HG03432 (cell line): ENCODE measurements around the gene CLCN5.
"Not testable (repeated sequence)": the region's sequence is repeated elsewhere in the genome, so short reads cannot be mapped to it uniquely, and the experiment has no call there.

Experiments used
- ATAC-seq: cut with Tn5 transposase; IDR thresholded peaks from one replicate; pipeline ENCODE4 v1.9.1; 2021; ENCODE audit warnings: mild to moderate bottlenecking, moderate library complexity; ENCODE audit not compliant: unreplicated experiment

The CLCN5 gene

DNA sequence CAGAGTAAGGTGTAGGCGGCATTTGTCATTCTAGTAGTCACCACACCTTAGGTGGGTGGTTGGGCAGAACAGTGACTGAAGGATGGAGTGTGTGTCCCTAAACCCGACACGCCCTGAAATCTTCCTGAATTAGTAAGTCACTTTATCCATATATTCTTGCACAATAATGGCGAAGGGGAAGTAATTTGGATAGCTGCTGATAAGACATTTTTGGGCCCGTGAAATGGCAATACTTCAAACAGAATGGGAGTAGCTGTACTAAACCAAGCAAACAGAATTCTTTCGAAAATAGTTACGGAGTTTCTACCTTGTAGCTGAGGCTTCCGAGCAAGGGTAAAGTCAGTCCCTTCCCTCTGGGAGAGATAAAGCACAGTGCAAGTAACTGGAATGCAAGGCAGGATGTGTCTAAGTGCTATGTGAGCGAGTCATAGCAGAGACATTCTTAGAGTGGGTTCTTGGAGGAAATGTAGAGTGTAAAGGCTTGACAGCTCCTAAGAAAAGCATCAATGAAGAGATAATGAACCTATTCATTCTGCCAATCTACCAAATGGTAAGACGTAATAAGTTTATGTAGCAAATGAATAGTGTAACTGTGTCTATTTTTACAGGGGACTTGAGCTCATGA, 72.8 kb downstream of the CLCN5 start:
- ATAC-seq, result no peak

DNA sequence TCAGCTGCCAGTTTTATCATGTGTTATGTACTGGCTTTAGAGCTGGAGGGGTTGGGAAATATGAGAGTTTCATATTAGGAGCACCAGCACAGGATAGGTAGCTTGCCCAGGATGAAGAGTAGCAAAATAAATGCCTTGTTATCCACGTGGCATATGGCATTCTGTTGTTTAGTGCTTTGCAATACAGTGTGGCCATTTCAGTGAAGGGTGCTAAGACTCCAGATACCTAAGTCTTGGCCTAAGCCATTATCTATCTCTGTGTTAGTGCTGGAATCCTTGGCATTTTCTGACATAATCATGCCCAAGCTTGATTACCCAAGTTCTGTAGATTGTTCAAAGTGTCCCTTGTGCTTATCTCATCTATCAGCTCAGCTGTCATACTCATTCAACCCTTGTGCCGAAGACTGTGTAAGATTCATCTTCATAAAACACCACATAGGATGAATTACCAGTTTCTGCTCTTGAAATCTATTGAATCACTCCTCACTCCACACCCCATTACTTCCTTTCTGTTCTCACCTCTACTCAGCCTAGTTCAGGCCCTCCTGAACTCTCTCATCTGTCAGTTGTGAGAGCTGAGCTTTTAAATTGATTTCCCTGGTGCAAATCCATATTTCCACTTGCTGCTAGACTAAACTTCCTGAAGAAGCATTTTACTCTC, 73.5 kb downstream of the CLCN5 start:
- no peak for ATAC-seq

DNA sequence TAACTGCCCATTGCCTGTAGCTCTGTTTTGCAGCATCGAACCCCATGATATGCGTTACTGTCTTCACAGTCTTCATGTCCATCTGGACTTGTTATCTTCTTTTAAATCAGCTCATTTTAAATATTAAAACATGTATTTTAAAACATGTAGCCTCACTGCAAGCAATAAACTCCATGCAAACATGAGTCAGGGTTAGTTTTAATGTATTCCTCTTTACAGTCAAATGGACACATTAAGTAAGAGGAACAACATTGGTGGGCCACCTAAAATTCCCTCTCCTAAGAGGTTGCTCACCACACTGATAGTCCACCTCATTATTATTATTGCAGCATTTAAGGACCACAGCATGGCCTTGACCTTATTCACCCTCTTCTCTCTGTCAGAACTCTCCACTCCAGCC, 74.1 kb downstream of the CLCN5 start:
- ATAC-seq, result no peak

DNA sequence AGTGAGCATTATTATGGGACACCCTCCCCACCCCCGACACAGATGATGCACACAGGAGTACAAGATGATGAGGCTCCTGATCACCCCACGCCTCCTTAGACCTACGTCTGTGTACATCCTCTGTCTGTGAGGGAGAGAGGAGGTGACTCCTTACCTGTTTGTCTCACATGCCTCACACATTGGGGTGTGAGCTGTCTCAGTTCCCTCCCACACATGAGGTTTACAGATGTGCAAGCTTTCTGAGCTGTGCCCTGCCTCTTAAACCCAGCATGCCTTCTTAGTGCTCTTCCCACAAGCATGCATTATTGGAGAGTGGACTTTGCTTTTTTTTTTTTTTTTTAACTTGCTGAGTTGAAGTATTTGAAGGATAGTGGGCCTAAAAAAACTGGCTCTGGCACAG, 76.7 kb downstream of the CLCN5 start:
- no peak for ATAC-seq

DNA sequence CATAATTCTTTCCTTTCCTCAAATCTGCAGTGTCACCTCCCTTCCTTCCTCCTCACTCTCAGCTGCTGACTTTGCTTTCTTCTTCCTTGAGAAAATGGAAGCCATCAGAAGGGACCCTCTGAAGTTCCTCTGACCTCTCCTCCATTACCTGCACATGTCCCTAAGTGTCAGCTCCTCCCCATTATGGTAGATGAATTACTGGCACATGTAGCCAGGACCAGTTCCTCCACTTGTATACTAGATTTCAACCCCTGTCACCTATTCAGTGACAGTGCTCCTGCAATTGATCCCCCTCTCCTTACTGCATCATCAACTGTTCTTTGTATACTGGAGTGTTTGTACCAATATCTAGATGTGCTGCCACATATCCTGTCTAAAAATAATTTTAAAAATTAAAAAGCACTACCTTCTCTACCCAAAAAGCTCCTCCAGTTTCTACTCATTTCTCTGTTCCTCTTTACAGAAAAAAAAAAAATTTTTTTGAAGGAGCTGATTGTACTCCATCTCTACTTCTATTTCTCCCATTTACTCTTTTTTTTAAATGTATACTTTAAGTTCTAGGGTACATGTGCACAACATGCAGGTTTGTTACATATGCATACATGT, 78.6 kb downstream of the CLCN5 start:
- peak; percentile 74 for ATAC-seq

DNA sequence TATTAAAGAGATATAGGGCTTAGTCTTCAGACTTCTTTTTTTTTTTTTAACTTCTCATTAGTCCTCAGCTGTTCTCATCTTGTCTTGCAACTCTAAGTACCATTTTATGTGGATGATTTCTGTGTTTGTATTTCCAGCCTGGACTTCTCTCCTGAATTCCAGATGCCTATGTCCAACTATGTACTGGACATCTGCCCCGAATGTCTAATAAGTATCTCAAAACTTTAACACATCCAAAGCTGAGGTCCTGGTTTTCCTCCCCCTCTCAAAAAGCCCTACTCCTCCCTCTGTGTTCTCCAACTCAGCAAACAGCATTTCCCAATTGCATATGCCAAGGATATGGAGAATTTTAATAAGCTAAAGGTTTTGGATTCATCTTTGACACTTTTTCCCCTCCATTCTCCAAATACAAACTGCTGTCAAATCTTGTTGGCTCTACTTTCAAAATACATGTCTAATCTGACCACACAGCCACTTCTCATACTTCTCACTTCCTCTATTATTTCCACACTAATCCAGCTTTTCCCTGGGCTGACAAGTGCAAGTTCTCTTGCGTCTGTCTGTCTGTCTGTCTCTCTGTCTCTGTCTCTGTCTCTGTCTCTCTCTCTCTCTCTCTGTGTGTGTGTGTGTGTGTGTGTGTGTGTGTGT, 79.8 kb downstream of the CLCN5 start:
- ATAC-seq, result peak; percentile 77

DNA sequence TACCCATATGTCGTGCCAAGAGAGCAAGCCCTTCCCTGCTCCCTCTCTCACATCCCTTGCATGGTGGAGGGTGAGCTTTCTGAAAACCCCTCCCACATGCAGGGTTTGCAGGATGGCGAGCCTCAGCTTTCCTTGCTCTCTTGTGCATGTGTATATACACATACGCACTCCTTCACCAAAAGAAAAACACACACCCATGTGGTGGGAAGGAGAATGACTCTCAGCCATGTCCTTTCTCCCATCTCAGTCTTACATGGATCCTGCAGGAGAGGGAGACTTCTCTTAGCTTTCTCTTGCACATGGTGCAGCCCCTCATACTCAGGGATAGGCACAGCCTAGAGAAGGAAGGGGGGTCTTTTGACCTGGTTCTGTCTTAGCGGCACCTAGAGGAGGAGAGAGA, 81.1 kb downstream of the CLCN5 start:
- no peak for ATAC-seq

DNA sequence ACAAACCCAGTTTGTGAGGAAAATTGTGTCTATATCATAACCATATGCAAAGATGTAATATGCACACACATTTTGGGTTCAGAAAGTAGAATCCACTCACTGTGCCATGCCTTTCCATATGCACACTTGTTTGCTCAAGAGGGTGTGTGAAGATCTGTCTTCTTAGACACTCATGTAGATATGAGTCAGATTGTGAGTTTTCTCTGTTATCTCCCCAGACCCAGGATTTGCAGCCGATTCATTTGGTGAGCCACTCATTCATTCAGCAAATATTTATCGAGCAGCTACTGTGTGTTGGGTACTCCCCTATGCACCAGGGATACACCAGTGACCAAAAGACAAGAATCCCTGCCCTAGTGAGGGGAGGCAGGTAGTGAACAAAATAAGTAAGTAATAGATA, 81.5 kb downstream of the CLCN5 start:
- ATAC-seq, result no peak

DNA sequence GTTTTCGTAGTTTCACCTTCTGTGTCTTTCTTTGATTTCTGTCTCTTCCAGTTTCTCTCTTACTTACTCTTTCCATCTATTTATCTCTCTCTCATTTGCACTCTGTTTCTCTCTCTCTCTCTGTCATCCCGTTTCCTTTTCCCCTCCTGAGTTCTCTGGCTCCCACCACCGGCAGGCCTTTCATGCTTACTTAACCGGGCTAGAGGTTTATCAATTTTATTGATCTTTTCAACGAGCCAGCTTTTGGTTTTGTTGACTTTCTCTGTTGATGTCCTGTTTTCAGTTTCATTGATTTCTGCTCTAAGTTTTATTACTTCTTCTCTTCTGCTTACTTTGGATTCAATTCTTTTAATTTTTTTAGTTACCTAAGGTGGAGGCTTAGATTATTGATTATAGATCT, 103.2 kb downstream of the CLCN5 start:
- not testable (repeated sequence) for ATAC-seq

DNA sequence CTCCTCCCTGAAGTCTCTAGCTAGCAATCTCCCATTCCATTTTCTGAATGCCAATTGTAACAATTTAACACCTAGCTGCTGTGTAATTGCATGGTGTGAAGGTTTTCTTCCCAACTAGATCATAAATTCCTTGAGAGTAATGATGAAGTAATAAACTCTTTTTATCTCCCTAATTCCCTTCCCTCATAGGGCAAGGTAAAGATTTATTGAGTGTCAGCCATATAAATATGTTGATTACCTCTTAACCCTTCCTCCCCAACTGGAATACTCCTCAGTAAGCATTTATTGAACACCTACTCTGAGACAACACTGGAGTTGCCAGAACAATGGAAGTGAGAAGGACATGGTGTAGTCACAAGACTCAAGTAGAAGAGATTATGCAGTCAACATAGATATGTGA, 112.7 kb downstream of the CLCN5 start:
- no peak for ATAC-seq

DNA sequence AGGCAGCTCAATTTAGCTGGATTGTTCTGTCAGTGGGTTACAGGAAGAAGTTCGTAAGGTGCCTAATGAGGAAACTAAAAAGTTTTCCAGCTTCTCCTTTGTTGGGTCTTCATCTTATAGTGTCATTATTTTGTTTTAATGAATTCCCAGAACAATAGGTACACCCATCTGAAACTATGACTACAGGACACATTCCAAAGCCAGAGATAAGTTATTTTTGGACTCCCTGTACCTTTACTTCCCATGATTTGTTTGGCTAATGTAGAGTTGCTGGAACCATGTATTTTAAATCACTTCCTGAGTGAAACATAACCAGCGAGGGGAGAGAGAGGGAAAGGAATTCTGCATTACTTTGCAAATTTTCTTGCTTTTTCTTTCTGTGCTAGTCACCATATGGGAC, 114.0 kb downstream of the CLCN5 start:
- ATAC-seq, result no peak

DNA sequence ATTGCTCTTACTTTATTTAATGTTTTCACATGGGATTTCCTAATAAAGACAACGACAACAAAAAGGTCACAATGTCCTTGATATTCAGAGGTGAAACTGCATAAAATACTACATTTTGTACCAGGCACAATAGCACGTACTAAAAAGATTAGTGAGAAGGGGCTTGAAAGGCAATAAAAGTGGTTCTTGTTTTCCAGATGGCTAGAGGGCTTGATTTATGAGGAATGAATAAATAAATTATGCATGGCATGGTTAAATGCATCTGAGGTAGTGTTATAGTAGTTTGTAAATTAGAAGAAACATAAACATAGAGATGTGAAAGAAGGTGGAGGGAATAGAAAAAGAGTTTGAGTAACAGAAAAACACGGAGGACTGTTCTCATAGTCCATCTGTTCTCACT, 123.4 kb downstream of the CLCN5 start:
- ATAC-seq, result no peak

DNA sequence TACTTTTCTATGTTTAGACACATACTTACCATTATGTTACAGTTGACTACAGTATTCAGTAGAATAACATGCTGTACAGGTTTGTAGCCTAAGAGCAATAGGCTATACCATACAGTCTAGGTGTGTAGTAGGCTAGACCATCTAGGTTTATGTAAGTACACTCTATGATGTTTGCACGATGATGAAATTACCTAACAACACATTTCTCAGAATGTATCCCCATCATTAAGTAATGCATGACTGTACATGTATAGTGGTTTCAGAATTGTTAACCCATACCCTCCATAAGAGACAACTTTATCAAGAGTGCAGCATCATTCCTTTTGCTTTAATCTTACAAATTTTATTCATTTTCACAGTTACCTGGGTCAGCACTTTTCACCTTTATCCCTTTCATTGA, 126.8 kb downstream of the CLCN5 start:
- no peak for ATAC-seq

DNA sequence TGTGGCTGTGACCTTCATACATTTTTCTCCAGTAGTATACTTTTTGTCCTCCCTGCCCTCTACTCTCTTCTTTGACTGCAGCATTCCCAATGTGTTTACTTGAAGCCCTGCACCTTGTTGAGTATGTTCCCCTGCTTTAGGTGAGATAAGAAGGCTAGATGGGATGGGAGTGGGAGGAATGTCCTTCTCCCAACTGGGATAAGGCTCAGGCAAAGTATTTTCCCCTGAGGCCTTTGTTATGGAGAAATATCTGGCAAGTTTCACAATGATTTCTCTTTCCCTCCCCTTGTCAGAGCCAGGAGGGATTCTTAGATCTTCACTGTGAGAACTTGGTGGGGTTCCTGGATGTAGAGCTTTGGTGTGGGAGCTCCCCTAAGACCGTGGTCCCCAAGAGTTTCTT, 131.8 kb downstream of the CLCN5 start:
- ATAC-seq, result no peak

DNA sequence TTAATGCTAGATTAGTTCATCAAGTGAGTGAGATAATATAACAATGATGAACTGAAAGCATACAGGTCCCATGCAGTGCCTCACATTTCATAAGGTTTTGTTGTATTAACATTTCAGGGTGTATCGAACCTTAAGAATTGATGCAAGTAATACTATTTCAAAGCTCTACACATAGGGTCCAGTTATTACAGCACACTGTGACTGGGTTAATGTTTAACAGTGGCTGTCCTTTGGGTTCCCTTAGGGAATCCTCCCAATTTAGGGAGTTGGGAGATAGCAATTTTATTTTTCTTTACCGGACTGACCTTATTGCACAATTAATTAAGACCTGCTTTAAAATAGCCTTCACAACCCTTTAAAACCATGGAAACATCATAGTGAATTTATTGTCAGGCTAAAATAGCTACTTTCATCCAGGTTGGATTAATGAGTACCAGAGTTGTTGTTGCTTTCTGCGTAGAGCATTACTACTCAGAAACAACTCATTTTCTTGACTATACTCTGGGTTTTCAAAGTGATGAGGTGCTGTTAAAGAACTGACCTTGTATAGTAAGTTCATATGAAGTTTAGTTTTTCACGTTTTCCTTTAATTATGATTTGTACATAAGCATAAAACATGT, 144.0 kb downstream of the CLCN5 start:
- no peak for ATAC-seq

DNA sequence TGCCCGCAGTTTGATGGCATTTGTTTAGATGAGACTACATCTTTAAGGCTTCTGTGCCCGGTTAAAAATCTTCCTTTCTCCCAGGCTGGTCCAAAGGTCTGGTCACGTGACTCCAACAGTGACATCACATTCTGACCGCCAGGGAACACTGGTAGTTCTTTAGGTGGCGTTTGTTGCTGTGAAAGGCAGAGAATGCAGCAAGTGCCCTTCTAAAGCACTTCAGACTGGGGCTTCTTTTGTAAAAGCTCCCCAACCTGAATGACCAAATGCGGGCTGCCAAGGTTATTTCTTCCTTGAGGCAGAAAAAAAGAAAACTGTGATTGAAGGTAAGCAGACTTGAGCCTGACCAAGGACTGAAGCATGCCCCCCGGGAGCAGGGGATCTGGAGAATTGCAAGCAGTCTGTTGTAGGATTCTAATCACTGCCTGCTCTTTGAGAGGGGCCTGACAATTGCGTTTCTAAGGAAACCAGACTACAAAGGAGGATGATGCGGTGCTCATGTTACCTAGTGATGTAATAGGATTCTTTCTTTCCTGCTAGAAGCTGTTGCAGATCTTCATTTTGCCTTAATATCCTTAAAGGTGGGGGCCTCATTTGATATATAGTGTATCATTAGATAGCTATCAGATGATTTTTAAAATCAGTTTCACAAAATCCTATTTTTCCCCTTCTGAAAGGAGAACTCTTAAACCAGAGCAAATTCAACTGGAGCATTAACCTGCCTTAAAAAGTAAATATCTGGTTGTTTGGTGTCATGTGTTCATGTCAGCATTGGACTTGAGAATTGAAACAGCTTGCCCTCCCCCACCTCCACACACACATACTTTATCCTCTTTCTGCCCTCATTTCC, 145.3 kb downstream of the CLCN5 start:
- ATAC-seq, result no peak

DNA sequence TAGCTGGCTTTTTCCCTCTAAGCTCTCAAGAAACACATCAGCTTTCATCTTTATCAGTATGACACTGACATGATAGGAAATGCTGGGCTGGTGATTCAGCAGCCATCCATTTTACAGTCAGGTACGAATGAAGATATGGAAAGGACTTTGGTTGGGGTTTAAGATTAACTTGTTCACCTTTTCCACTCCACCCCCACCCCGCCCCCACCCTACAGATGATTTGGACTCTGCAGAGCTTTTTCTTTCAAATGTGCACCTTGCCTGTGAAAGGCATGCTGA, 145.8 kb downstream of the CLCN5 start:
- ATAC-seq, result no peak

DNA sequence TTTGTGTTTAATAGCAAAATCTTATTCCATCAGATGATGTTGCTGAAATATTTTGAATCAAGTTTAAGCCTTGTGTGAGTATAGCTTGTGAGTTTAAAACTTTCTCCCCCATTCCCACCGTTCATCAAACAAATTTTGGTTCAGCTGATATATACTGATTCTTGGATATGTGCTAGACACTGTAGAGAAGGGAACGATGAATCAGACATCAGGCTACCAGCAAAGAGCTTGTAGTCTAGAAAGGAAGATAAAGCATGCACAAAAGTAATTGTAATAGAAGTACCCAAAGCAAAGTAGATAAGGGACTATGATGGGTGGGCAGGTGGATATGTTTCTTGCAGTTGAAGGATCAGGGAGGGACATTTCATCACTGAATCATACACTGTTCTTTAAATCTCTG, 146.5 kb downstream of the CLCN5 start:
- ATAC-seq, result no peak

DNA sequence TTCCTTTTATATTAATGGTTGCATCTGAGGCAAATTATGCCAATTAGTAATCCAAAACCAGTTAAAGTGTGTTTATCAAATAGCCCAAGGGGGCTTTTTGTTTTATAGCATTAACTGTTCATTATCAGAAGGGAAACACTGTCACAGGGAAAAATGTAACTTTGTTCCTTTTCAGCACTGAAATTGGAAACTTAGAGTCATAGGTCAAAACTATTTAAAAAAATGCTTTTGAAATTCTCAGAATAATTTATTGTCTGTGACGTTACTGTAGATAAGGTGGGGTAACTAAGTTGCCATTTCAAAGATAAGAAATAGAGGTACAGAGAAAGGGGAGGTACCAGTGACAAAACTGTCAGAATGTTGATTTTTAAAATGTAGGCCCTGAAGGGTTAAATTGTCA, 149.1 kb downstream of the CLCN5 start:
- ATAC-seq, result no peak

DNA sequence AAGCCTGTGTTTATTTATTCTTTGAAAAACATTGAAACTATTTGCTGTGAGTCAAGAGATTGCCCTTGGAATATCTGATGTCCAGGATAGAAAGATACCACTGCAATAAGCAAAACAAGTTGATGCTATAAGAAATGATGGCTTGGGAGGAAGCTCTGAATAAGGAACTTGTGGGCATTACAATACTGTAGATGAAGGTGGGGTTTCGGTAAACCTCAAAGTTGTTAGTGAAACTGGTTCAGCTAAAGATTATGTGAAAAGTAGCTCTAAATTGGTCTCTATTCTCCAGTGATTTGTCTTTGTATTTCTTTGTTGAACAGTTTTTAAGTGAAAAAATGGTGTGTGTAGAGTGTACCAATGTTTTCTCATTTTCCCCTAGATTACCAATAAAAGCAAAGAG, 149.7 kb downstream of the CLCN5 start:
- no peak for ATAC-seq

DNA sequence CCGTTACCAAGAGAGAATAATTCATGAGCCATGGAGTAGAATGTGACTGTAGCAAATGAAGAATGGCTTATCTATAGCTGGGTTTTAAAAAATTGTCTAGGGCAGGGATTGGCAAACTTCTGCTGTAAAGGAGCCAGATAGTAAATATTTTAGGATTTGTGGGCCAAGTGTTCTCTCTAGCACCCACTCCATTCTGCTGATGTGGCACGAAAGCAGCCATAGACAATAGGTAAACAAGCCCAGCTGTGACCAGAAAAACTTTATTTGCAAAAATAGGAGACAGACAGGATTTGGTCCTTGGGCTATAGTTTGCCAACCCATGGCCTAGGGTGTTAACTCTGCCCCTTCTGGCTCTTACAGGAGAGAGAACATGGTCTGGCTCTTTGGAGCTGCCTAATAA, 151.2 kb downstream of the CLCN5 start:
- ATAC-seq, result no peak
